MCF 10A (cell line): ENCODE data around the gene RNPS1. TPM values are rescaled to one million over a fixed set of nuclear protein-coding genes. Genes with fewer than 3 reads are reported as not detected.

ENCODE experiments used
- BruUV-seq: library from RNA; stranded (reverse); fragments of 400-500 nt; replicated peaks from 2 replicates; lab custom pipeline; 2021; lab: Mats Ljungman, UMichigan
- CTCF ChIA-PET: fragments of 300-600 bp; sonication (Branson Sonifier 250); formaldehyde crosslinking; extraction: SDS; loops from one replicate; lab custom pipeline; 2021; ENCODE audit warnings: antibody characterized with exemption, inconsistent platforms; lab: Yijun Ruan, JAX
- POLR2A ChIA-PET: fragments of 300-600, 350-650 bp; sonication (Branson Sonifier 250); formaldehyde crosslinking; extraction: SDS; loops from one replicate; lab custom pipeline; 2020; ENCODE audit warnings: antibody characterized with exemption, inconsistent platforms; lab: Yijun Ruan, JAX
- DNase-seq: peaks from one replicate; pipeline ENCODE4 v3.0.0-alpha.2; 2018; ENCODE audit not compliant: unreplicated experiment
- H3K27ac Mint-ChIP-seq: one replicate; pipeline ENCODE4 v1.8.0; 2022; ENCODE audit warnings: mild to moderate bottlenecking, low read depth, mixed read lengths; ENCODE audit not compliant: unreplicated experiment
- H3K27me3 Mint-ChIP-seq: one replicate; pipeline ENCODE4 v1.8.0; 2022; ENCODE audit warnings: mixed read lengths; ENCODE audit not compliant: insufficient read depth, unreplicated experiment
- H3K36me3 Mint-ChIP-seq: one replicate; pipeline ENCODE4 v1.8.0; 2022; ENCODE audit warnings: mild to moderate bottlenecking, moderate library complexity, mixed read lengths; ENCODE audit not compliant: insufficient read depth, unreplicated experiment
- H3K4me1 Mint-ChIP-seq: one replicate; pipeline ENCODE4 v1.8.0; 2022; ENCODE audit warnings: mixed read lengths; ENCODE audit not compliant: insufficient read depth, unreplicated experiment
- H3K4me3 Mint-ChIP-seq: one replicate; pipeline ENCODE4 v1.8.0; 2022; ENCODE audit warnings: mild to moderate bottlenecking, moderate library complexity, mixed read lengths; ENCODE audit not compliant: unreplicated experiment
- H3K9me3 Mint-ChIP-seq: one replicate; pipeline ENCODE4 v1.8.0; 2022; ENCODE audit warnings: mixed read lengths; ENCODE audit not compliant: unreplicated experiment
- intact Hi-C: fragments of 100-400 bp; cut with micrococcal nuclease; formaldehyde crosslinking; loops from 2 replicates; pipeline ENCODE4 v1.14.1; 2022
- total RNA-seq: library from RNA; stranded (reverse); gene quantifications from 2 replicates; pipeline ENCODE4 v1.2.3, GENCODE V29; 2022
- TF ChIP-seq, protein P1 (sequence below): fragments of 200-600 bp; IDR thresholded peaks from one replicate; pipeline ENCODE4 v1.8.0; 2022; ENCODE audit warnings: antibody characterized with exemption, mild to moderate bottlenecking; ENCODE audit not compliant: unreplicated experiment

RNPS1 gene
- total RNA-seq, 1 experiment from 2014 or later = 245 TPM

- TF ChIP-seq, protein P1, sequence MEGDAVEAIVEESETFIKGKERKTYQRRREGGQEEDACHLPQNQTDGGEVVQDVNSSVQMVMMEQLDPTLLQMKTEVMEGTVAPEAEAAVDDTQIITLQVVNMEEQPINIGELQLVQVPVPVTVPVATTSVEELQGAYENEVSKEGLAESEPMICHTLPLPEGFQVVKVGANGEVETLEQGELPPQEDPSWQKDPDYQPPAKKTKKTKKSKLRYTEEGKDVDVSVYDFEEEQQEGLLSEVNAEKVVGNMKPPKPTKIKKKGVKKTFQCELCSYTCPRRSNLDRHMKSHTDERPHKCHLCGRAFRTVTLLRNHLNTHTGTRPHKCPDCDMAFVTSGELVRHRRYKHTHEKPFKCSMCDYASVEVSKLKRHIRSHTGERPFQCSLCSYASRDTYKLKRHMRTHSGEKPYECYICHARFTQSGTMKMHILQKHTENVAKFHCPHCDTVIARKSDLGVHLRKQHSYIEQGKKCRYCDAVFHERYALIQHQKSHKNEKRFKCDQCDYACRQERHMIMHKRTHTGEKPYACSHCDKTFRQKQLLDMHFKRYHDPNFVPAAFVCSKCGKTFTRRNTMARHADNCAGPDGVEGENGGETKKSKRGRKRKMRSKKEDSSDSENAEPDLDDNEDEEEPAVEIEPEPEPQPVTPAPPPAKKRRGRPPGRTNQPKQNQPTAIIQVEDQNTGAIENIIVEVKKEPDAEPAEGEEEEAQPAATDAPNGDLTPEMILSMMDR = no peak
- intact Hi-C loops = no loop called here
- DNase-seq = no peak
- no peaks in the 10 kb centered on the region for H3K27me3 Mint-ChIP-seq
- no peak overlapping the region for H3K4me3 Mint-ChIP-seq
- peaks cover 42% of the 10 kb centered on the region for H3K36me3 Mint-ChIP-seq
- CTCF ChIA-PET = interaction anchor here (0.5 kb wide), 1 partner anchor 262 kb away, joined by 4 read pairs; no protein-coding TSS in a partner anchor
- POLR2A ChIA-PET = no interaction called here
- H3K9me3 Mint-ChIP-seq = no peaks in the 10 kb centered on the region
- peaks cover 4% of the 10 kb centered on the region for H3K4me1 Mint-ChIP-seq
- H3K27ac Mint-ChIP-seq = no peak overlapping the region
- no TSS peak for BruUV-seq
These were observed 38.2 kb downstream of the RNPS1 start for GRCh38 chr16:2229632-2230250.

- TF ChIP-seq, protein P1 = no peak
- ChIA-PET CTCF (interaction anchor here (1.1 kb wide), 1 partner anchor 23 kb away, joined by 4 read pairs; the partner anchor contains the start of gene ECI1), POLR2A (no interaction called here)
- H3K36me3 Mint-ChIP-seq = peaks cover 39% of the 10 kb centered on the region
- intact Hi-C loops = no loop called here
- peaks cover 4% of the 10 kb centered on the region for H3K4me1 Mint-ChIP-seq
- no peak for DNase-seq
- H3K9me3 Mint-ChIP-seq = no peaks in the 10 kb centered on the region
- H3K27me3 Mint-ChIP-seq = no peaks in the 10 kb centered on the region
- H3K4me3 Mint-ChIP-seq = no peak overlapping the region
- no TSS peak for BruUV-seq
- H3K27ac Mint-ChIP-seq = no peak overlapping the region
These were observed 38.8 kb downstream of the RNPS1 start for GRCh38 chr16:2229091-2229490.

DNA sequence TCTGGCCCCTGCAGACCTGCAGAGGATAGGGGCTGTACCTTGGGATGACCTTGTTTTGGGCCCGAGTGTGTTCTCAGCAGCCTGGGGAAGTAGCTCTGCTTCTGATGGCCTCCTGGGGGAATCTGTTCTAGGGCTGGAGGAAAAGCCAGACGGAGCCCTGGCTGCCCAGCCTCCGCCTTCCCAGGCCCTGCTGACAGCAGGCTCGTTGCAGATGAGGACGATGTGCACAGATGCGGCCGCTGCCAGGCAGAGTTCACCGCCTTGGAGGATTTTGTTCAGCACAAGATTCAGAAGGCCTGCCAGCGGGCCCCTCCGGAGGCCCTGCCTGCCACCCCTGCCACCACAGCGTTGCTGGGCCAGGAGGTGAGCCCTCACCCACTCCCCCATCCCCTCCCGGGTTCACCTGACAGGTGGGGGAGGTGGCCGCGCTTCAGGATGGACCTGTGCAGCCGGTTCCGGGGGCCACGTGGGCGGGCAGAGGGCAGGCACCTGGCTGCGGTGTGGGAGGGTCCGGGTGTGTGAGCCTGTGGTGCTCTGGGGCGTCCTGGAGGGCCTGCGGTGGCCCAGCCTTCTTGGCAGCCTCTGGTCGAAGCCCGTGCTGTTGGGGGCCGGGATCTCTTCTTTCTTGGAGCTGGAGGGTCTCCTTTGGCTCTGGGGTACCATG, 39.6 kb downstream of the RNPS1 start:
- TF ChIP-seq, protein P1 = no peak
- intact Hi-C loops = no loop called here
- CTCF ChIA-PET = interaction anchor here (1.1 kb wide), 1 partner anchor 23 kb away, joined by 4 read pairs; the partner anchor contains the start of gene ECI1
- H3K4me1 Mint-ChIP-seq = peaks cover 4% of the 10 kb centered on the region
- no peaks in the 10 kb centered on the region for H3K9me3 Mint-ChIP-seq
- H3K36me3 Mint-ChIP-seq = peaks cover 31% of the 10 kb centered on the region
- POLR2A ChIA-PET = no interaction called here
- no peak overlapping the region for H3K4me3 Mint-ChIP-seq
- no TSS peak for BruUV-seq
- H3K27me3 Mint-ChIP-seq = no peaks in the 10 kb centered on the region
- H3K27ac Mint-ChIP-seq = no peak overlapping the region
- DNase-seq = no peak

GRCh38 chr16:2226918-2227317, 41.0 kb downstream of the RNPS1 start:
- DNase-seq = no peak
- Mint-ChIP-seq H3K27ac (no peak overlapping the region), H3K36me3 (peaks cover 21% of the 10 kb centered on the region), H3K27me3 (no peaks in the 10 kb centered on the region), H3K4me3 (no peak overlapping the region), H3K9me3 (no peaks in the 10 kb centered on the region), H3K4me1 (peaks cover 4% of the 10 kb centered on the region)
- TF ChIP-seq, protein P1 = no peak
- ChIA-PET POLR2A (interaction anchor here (1.0 to 4.5 kb wide), 7 partner anchors 8 to 456 kb away, joined by 3 to 21 read pairs (median 4); partner anchors contain the start of genes ECI1, KCTD5, PGP and TRAF7), CTCF (interaction anchor here (0.6 kb wide), 1 partner anchor 11 kb away, joined by 3 read pairs; no protein-coding TSS in a partner anchor)
- BruUV-seq = no TSS peak
- intact Hi-C loops = no loop called here
